ENCODE data around the gene TNFRSF13B. TPM values are rescaled to one million over a fixed set of nuclear protein-coding genes. Genes with fewer than 3 reads are reported as not detected.

Gene TNFRSF13B
- total RNA-seq, 1 experiment from 2014 or later, result 0.28 TPM

GRCh38 chr17:16909472-16910246, 62.3 kb downstream of the TNFRSF13B start:
- Histone ChIP-seq H3K18ac (ENCODE audit: insufficient read length, low read depth, low read length) (no peak overlapping the region), H3K56ac (ENCODE audit: insufficient read length, low read depth, low read length) (no peak overlapping the region), H4K20me1 (ENCODE audit: control insufficient read depth, insufficient read depth, insufficient read length) (no peaks in the 10 kb centered on the region), H4K5ac (ENCODE audit: insufficient read length, low read depth, low read length) (no peak overlapping the region), H2BK120ac (ENCODE audit: low read depth, low read length, poor library complexity, severe bottlenecking) (no peak overlapping the region), H3K9me3 (ENCODE audit: control insufficient read depth, low read depth, low read length) (no peaks in the 10 kb centered on the region), H3K79me1 (ENCODE audit: insufficient read depth, low read depth, low read length, poor library complexity, severe bottlenecking) (no peaks in the 10 kb centered on the region), H3T11ph (ENCODE audit: low read length) (no peak overlapping the region), H3K27ac (ENCODE audit: insufficient read length, low read depth, low read length) (no peak overlapping the region), H2BK12ac (ENCODE audit: insufficient read length, low read depth, low read length) (no peak overlapping the region), H3K27me3 (ENCODE audit: insufficient read depth, low read length) (no peaks in the 10 kb centered on the region), H2AK5ac (ENCODE audit: insufficient read length, low read length) (no peak overlapping the region), H2BK20ac (ENCODE audit: low read depth, low read length, poor library complexity, severe bottlenecking) (no peak overlapping the region), H3K9ac (ENCODE audit: extremely low read depth, insufficient read length, low read length) (no peak overlapping the region), H3K14ac (ENCODE audit: insufficient read depth, low read length) (no peak overlapping the region), H3K23ac (ENCODE audit: insufficient read length, low read depth, low read length) (no peak overlapping the region), H3K4me2 (ENCODE audit: insufficient read depth, insufficient read length, low read length) (no peak overlapping the region), H3K23me2 (ENCODE audit: insufficient read length, low read depth, low read length, poor library complexity, severe bottlenecking) (no peaks in the 10 kb centered on the region), H3K4me1 (ENCODE audit: insufficient read depth, low read length) (no peaks in the 10 kb centered on the region), H2BK5ac (ENCODE audit: insufficient read length, low read length) (no peak overlapping the region), H3K79me2 (ENCODE audit: insufficient read depth, low read length) (no peaks in the 10 kb centered on the region), H2AFZ (ENCODE audit: low read length) (no peak overlapping the region), H2BK15ac (ENCODE audit: low read depth, low read length) (no peak overlapping the region), H3K4ac (ENCODE audit: low read depth, low read length) (no peak overlapping the region), H4K8ac (replicated peaks; ENCODE audit: insufficient read length, low read depth, low read length) (no peak overlapping the region), H4K91ac (ENCODE audit: insufficient read length, low read depth, low read length) (no peak overlapping the region)
- peak; percentile 25 for DNase-seq
- Mint-ChIP-seq H3K27ac (no peak overlapping the region), H3K36me3 (ENCODE audit: insufficient read depth in 1 of 3, low read depth in 3 of 3) (no peaks in the 10 kb centered on the region), H3K4me1 (peaks cover 0 to 10% of the 10 kb centered on the region in 2 experiments; a peak in 3 of 4 replicates), H3K4me3 (no peak overlapping the region), H3K27me3 (ENCODE audit: low read depth) (no peaks in the 10 kb centered on the region; the same call in none of the 2 replicates), H3K9me3 (no peaks in the 10 kb centered on the region; a peak in 1 of 5 replicates)
- no CpG with 5 or more reads among the region's 13 CpGs for WGBS (ENCODE audit: extremely low coverage, insufficient read length, low lambda C conversion rate)
- TF ChIP-seq CTCF (conservative IDR thresholded peaks at IDR 0.05), result no peak

All from H9 (cell line).